Effector CD4-positive, alpha-beta T cell (primary cell): ENCODE data around the gene DLX1.
"Not testable (repeated sequence)": the region's sequence is repeated elsewhere in the genome, so short reads cannot be mapped to it uniquely, and the experiment has no call there.

Source experiments
- DNase-seq: peaks from one replicate; pipeline ENCODE4 v3.0.0-alpha.2; 2020

Gene DLX1

DNA sequence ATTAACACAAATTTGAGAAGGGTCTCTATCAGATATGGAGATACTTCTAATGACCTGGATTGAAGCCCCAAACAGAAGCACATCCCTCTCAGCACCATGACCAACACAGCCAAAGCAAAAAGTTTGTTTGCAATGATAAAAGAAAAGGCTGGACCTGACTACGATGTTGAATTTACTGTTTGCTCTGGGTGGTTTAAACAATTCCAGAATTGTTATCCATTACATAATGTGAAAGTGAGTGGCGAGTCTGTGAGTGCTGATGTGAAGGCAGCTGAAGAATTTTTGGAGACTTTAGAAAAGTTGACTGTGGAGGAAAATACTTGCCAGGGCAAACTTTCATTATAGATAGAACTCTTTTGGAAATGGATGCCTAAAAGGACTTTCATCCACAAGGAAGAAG, 34.8 kb downstream of the DLX1 start:
- DNase-seq, result no peak

DNA sequence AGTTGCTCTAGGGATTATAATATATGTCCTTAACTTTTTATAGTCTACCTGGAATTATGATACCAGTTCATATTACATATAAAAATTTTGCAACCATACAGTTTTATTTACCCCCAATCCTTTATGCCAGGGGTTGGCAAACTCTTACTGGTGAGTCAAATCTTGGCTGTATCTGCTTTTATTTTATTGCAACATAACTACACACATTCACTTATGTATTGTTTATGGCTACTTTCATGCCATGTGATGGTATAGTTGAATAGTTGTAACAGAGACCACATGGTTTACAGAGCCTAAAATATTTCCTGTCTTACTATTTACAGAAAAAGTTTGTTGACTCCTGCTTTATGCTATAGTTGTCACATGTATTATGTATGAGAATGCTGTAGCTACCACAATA, 43.2 kb downstream of the DLX1 start:
- DNase-seq, result no peak

DNA sequence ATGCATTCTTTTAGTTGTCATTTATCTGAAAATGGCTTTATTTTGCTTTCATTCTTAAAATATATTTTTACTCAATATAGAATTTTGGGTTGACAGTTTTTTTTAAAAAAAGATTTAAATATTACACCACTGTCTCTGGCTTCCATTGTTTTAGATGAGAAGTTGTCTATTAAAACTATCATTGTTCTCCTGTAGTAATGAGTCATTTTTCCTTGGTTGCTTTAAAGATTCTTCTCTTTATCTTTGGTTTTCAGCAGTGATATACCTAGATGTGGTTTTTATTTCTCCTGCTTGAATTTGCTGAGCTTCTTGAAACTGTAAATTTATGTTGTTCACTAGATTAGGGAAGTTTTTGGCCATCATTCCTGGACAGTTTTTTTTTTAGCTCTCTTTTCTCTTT, 44.1 kb downstream of the DLX1 start:
- no peak for DNase-seq

DNA sequence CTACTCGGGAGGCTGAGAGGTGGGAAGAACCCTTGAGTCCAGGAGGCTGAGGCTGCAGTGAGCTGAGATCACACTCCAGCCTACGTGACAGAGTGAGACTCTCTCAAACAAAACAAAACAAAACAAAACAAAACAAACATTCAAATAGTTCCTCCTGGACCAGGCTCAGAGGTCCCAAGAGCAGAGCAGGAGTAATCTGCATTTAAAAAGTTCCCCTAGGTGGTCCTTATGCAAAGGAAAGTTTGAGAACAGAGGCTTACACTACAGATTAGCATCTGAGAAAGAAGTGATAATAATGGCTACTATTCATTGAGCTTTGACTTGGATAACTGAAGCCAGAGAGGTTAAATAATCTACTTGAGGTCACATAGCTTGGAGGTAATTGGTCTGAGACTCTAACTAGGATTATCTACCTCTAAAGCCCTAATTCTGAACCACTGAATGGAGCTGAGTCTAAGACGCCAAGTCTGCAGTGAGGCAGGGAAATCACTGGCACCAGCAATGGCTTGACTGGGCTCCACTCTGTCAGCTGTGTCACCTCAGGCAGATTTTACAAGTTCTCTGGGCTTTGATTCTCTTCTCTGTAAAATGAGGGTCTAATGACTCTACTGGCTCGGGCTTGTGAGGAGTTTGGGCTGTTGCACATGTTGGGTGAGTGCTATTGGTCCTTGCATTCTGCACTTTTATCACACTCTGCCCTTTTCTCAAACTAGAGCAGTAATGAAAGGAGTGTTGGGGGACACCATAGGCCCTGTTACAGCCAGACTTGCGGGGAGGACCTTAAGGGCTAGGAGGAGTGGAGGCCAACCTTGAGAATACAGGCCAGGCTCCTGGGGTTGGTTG, 46.6 kb downstream of the DLX1 start:
- DNase-seq, result no peak

DNA sequence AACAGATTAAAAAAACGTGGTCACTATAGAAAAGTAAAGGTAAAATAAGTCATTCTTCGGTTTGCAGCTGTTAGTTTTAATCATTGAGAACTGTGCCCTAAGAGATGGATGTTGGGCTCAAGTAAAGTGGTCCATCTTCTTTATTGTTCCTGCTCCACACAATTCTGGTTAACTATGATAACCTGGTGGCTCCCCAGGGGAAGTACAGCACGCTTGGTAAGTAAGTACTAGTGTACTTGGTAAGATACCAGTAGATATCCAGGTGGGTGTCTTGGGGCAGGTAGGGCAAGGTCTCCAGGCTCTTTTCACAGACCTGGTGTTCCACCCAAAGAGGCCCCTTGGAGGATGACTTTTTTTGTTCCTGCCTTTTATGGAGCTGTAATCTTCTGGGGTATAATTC, 49.0 kb downstream of the DLX1 start:
- no peak for DNase-seq

DNA sequence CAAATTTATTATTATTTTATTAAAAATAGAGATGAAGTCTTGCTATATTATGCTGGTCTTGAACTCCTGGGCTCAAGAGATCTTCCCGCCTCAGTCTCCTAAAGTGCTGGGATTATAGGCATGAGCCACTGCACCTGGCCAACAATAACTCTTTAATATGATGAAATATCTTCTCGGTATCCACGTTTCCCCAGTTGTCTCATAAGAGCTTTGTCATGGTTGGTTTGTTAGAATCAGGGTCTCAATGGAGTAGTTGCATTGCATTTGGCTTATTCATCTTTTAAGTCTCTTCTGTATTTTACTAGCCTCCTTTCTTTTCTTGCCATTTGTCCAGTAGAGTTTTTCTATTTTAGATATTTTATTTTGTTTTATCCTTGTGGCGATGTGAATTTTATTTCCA, 50.1 kb downstream of the DLX1 start:
- DNase-seq, result no peak

DNA sequence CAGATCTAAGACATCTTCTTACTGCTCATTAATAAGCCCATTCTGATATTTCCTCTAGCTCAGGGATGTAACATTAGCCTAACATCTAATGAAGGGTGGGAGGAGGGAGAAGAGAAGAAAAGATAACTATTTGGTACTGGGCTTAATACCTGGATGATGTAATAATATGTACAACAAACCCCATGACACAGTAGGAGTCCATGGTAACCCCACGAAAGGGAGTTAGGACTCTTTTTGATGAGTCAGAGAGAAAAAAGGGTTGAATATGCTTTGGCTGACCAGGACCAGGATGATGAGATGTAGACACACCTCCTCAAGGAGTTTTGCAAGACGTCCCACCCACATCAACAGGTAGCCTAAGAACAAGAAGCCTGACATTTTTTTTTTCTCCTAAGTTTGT, 51.8 kb downstream of the DLX1 start:
- no peak for DNase-seq

DNA sequence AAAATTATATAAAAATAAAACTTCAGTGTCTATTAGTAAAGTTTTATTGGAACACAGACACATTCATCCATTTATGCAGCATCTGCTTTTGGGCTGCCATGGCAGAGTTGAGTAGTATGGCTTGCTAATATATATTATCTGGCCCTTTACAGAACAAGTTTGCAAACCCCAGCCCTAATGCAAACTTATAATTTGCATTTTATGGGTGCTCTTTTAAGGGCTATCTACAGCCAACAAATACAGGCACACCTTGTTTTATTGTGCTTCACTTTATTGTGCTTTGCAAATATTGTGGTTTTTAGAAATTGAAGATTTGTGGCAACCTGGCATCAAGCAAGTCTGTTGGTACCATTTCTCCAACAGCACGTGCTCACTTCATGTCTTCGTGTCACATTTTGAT, 52.6 kb downstream of the DLX1 start:
- no peak for DNase-seq

DNA sequence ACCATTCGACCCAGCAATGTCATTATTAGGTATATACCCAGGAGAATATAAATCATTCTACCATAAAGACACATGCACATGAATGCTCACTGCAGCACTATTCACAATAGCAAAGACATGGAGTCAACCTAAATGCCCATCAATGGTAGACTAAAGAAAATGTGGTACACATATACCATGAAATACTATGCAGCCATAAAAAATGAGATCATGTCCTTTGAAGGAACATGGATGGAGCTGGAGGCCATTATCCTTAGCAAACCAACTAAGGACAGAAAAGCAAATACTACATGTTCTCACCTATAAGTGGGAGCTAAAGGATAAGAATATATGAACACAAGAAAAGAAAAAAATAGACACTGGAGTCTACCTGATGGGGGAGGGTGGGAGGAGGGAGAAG, 53.4 kb downstream of the DLX1 start:
- not testable (repeated sequence) for DNase-seq
